Middle frontal gyrus (tissue), 1 donor: ENCODE data around the gene CARD11.

Experiments used
- DNase-seq: peaks from one replicate; pipeline ENCODE4 v3.0.0-alpha.2; 2015; ENCODE audit warnings: low spot score; ENCODE audit errors: extremely low spot score

CARD11 gene

DNA sequence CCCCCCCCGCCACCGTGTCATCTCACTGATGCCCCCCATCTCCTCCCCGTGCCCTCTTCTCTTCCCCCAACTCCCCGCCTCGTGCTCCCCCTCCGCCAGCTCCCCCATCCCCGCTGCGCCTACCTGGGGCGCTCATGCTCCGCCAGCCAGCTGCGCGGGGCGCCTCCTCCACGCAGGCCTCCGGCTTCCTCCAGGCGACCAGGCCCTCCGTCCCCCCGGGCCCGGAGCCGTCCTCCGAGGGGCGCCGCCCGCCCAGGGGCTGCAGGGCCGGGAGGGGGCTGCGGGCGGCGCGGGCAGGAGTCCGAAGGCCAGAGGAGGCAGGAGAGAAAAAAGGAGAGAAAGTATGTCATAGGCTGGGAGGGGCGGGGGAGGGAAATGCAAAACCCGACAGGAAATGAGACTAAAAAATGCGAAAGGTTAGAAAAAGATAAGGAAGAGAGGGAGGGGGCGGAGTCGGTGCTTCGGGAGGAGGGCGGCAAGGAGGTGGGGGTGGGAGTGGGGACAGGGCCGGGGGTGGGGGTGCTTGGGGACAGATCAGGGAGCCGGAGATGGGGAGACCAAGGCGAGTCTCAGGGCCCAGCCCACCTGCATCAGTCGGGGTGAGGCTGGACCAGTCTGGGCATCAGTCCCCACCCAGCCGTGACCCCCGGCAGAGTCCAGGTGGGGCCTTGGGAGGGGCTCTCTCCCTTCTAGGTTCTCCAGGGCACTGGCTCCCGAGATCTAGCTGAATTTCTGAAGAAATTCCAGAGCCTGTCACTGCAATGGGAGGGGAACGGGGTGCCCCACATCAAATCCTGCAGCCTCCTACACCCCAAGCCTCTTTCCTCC, at the start of gene CARD11:
CARD11 (minus strand) TSS at position 324 of the 828 bp plus-strand sequence. CDS start 85,361 bp downstream, outside the sequence.
- DNase-seq = no peak

DNA sequence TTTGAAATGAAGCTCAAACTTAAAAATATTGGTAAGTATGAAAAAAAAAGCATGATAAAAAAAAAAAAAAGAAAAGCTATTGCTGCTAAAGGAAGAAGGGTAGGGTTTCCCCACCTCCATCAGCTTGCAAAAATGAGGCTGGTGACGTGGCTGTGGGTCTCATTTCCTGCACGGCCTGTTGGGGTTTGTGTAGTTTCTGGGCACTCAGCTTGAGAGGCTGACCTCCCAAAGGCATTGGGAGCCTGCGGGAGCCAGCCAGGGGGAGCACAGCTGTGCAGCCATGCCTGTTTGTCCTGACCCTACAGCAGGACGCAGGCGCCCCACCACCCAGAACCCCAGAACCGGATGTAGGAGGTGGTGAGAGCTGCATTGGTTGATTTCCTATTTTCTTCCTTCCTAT, 48.8 kb upstream of the CARD11 start:
- DNase-seq = no peak

DNA sequence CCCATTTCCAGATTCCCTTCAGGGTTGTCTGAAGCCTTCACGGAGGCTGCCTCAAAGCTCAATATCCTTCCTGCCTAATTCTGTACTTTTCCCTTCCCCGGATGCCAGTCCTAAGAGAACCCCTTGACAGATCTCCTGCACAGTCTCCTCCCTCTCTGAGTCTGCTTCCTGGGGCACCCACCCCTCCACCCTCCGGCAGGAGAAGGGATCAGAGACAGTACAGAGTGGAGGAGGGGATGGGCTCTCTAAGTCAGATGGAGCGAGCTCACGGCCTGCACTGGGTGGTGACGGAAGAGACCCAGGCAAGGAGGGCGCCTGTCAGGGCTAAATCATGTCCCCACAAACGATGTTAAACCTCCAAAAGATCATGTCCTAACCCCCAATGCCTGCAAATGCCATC, 48.0 kb upstream of the CARD11 start:
- no peak for DNase-seq

DNA sequence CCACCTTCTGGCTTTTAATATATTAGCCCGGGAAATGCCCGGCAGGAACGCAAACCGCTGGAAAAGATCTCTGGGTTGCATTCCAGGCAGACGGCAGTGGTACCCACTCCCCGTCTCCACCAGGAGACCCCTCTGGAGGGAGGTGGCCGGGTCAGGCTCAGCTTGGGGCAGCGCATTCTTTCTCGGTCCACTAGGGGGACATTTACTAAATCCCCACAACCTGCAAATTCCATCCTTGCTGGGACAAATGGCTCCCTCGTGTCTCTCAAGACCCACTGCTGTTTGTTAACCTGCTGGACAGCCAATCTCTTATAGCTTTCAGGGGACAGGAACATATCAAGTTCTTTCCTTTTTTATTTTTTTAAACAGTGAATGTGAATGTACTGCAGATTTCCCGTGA, 45.8 kb upstream of the CARD11 start:
- no peak for DNase-seq

DNA sequence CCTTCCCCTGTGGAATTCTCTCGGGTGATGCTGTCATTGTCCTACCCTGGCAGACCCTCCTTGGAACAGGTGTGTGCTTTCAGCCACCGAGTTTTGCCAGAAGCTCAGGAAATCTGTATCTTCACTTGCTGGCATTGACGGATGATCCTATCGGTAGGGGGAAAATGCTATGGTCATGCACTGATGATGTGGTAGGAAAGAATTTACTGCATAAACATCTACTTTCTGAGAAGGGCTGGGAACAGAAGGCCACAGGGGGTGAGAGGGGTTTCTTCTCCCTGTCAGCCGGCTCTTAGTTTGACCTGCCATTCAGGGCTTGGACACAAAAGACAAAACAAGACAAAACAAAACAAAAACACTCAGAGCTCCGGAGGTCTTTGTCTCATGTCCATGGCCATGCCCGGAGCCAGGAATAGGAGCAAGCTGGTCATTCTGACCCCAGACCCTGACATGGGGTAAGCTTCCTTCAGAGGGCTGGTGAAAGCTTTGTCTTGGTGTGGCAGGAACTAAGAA, 43.6 kb upstream of the CARD11 start:
- no peak for DNase-seq

- DNase-seq = no peak
Measured at GRCh38 chr7:3083350-3083749, 39.7 kb upstream of the CARD11 start.

GRCh38 chr7:3082831-3083230, 39.2 kb upstream of the CARD11 start:
- no peak for DNase-seq

DNA sequence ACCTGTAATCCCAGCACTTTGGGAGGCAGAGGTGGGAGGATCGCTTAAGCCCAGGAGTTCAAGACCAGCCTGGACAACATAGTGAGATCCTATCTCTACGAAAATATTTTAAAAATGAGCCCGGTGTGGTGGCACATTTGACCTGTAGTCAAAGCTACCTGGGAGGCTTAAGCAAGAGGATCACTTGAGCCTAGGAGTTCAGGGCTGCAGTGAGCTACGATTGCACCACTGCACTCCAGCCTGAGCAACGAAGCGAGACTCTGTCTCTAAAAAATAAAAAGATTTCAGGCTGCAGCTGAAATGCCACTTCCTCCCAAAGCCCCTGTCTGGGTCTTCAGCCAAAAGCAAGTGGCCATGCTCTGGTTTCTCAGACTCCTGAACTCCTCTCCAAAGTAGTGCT, 38.7 kb upstream of the CARD11 start:
- no peak for DNase-seq

- DNase-seq = no peak
Measured at GRCh38 chr7:3080106-3080505, 36.4 kb upstream of the CARD11 start.

DNA sequence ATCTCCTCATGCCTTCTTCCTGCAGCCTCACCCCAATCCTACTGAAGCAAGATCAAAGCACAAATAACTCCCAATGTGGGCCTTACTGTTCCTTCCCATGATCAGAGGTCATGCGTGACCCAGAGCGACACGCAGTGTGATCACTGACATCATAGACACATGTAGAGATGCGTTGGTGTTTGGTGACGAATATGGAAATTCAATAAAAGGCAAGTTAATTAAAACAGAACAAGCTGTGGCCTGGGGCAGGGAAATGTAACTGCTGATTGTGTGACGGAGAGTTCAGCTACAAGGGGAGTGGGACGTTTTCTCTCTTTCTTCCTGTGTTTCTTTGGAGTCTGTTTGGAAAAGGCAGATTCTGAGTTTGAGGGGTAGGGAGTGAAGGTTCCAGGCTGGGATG, 34.8 kb upstream of the CARD11 start:
- no peak for DNase-seq

DNA sequence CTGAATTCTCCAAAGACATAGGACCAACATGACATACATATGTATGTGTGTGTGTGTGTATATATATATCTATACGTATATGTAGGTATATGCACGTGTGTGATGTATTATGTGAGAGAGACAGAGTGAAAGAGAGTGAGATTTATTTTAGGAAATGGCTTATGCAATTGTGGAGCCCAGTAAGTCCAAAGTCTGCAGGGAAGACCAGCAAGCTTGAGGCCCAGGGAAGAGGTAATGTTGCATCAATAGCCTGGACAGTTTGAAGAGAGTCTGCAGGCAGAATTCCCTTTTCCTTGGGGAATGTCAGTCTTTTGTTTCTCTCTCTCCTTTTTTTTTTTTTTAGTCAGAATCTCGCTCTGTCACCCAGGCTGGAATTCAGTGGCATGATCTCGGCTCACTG, 33.0 kb upstream of the CARD11 start:
- DNase-seq = no peak

DNA sequence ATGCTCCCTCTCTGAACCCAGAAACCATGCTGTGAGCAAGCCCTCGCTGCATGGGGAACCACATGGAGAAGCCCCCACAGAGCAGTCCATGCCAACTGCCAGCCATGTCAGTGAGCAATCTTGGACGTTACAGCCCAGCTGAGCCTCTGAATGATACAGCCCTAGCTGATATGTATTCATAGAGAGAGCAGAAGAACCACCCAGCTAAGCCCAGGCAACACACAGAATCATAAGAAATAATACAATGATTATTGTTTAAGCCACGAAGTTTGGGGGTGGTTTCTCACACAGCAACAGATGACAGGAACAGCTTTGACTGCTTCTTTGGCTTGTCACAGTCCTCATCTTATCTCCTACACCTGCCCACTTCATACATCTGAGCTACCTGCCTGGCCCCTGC, 32.5 kb upstream of the CARD11 start:
- no peak for DNase-seq

DNA sequence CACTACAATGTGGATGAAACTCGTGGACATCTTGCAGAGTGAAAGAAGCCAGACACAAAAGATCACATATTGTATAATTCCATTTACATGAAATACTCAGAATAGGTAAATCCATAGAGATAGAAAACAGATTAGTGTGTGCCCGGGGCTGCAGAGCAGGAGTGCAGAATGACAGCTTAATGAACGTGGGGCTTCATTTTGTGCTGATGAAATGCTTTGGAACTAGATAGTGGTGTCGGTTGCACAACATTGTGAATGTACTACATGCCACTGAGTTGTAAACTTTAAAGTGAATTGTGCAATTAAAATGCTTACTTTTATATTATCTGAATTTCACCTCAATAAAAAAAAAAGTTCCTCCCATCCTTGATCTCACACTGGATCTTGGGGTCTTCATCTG, 31.8 kb upstream of the CARD11 start:
- no peak for DNase-seq

- no peak for DNase-seq
Measured at GRCh38 chr7:3074459-3074821, 30.8 kb upstream of the CARD11 start.

DNA sequence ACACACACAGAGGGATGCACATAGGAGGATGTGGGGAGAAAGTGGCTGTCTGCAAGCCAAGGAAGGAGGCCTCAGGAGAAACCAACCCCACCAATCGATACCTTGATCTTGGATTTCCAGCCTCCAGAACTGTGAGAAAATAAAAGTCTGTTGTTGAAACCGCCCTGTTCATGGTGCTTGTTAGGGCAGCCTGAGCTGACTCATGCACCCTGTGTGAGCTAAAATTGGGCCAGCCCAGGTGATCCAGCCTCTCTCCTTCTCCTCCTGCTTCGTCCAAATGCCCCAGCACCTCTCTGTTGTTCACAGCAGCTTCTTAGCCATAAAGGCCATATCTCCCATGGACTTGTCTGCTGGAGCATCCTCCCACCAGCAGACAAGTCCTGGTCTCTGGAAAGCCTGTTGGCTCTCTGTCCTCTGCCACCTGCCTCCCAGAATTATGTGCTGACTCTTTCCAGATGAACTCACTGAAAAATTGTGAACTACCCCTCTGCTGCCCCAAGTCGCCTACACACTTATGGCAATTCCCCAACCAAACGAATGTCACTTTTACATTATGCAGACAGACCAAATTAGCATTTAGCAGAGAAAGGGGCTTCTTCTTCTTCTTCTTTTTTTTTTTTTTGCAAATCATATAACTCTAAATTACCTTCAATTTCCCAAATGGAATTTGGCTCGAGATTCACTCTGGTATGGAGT, 30.2 kb upstream of the CARD11 start:
- no peak for DNase-seq

GRCh38 chr7:3070908-3071307, 27.2 kb upstream of the CARD11 start:
- no peak for DNase-seq

GRCh38 chr7:3069771-3070449, 26.2 kb upstream of the CARD11 start:
- no peak for DNase-seq

DNA sequence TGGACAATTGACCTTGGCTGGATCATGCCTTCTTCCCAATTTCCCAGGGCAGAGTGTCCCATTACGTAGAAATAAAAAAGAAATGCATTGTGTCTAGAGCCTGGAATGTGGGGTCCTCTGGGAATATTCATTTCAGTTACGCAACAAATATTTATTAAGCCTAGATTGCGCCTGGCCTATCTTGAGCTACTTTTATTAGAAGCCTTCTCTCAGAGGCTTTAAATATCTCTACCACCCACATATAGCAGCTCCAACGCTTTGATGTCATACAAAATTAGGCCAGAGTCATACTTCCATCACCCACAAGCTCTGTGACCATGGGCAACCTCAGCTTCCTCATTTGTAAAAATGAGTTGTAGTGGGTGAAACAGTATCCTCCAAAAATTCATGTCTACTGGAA, 24.9 kb upstream of the CARD11 start:
- DNase-seq = no peak

- DNase-seq = no peak
Measured at GRCh38 chr7:3067606-3068380, 24.1 kb upstream of the CARD11 start.

DNA sequence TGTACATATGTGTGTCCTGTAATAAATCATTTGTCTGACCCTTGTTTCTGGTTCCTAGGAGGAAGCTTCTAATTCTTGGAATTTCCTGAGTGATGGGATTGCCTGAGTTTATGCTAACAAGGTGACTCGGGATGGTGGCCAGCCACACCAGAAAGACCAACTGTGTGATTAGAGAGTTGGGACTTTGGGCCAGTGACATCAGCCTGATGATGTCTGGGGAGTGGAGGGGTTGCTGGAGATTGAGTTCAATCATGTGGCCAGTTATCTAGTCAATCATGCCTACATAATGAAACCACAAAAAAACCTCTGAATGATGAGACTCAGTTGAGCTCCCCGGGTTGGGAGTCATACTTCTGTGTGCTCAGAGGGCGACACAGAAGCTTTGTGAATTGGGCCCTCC, 23.5 kb upstream of the CARD11 start:
- DNase-seq = no peak

- no peak for DNase-seq
Measured at GRCh38 chr7:3066506-3066905, 22.8 kb upstream of the CARD11 start.
